Measurements from ENCODE around the gene PLCG1.

PLCG1 gene

GRCh38 chr20:41219824-41220223 is 82.5 kb downstream of the PLCG1 start:
- no peak for DNase-seq

GRCh38 chr20:41221614-41222218 is 84.4 kb downstream of the PLCG1 start:
- no peak for DNase-seq

DNA sequence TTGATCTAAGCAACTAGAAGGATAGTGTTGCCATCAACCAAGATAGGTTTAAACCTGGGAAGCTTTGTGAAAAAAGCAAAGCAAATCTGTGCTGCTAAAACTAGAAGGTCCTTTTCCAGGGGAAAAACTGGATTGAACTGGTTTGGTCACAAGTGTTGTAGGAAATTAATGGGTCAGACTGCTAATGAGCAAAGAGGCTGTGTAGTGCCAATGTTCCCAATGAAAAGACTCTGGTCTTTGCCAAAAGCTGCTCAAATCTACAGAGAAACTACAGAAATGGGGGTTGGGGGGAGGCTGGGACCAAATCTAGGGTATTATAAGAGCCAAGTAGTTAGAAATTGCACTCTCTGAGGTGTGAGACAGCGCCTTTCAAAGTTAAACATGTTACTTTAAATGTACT is 85.0 kb downstream of the PLCG1 start:
- no peak for DNase-seq

DNA sequence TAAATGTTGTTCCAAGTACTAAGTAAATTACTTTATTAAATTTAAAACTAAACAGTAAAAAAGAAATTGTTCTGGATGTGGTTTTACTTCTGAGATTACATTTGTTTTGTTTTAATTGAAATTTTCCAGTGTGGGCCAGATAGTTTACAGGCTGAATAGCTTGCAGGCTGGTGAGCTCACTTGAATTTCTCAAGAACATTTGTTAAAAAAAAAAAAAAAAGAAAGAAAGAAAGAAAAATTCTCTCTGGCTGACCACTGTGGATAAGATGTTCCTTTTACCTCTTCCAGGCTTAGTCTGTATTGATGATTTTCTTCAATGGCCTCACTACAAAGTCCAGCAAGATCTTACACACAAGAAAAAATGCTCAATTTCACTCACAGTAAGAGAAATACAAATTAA is 85.4 kb downstream of the PLCG1 start:
- no peak for DNase-seq

DNA sequence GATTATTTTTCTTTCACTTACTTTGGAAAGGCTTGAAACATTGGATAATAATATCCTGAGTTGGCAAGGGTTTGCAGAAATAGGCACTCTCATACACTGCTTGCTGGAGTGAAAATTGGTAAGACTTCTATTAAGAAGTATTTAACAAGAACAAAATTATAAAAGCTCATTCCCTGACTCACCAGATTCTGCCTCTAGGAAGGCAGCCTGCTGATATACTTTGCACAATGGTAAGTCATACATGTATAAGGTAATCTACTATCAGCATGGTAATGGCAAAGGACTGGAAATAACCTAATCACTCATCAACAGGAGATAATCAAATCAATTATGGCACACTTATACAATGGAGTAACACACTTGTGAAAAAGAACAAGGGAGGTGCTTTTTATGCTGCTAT is 85.8 kb downstream of the PLCG1 start:
- DNase-seq, result no peak

- no peak for DNase-seq
These were observed 86.9 kb downstream of the PLCG1 start for GRCh38 chr20:41224281-41224680.

- DNase-seq, result no peak
These were observed 87.7 kb downstream of the PLCG1 start for GRCh38 chr20:41225091-41225490.

DNA sequence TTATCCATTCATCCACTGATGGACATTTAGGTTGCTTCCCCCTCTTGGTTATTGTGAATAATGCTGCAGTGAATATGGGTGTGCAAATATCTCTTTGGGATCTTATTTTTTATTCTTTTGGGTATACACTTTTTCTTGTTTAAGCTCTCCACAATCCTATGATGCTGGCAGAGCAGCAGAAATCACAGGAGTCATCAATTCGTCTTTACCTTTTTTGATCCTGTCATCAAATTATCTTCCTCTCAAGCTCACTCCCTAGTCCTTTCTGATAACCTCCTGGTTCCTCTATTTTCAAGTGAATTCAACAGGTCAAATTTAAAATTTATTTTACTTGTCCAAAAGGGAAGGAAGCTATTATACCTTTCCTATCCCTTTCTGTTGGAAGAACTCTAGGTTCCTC is 89.1 kb downstream of the PLCG1 start:
- no peak for DNase-seq
